HepG2 (cell line): ENCODE measurements around the gene FBXL20. TPM values are rescaled to one million over a fixed set of nuclear protein-coding genes. Genes with fewer than 3 reads are reported as not detected.

Source experiments
- ATAC-seq: fragments of 200-7000 bp; cut with Tn5 transposase; 3 replicates; pipeline ENCODE4 v1.9.1; 2020; ENCODE audit warnings: mild to moderate bottlenecking, moderate library complexity
- BruUV-seq: library from RNA; stranded (reverse); fragments of 400-500 nt; replicated peaks from 2 replicates; lab custom pipeline; 2021; lab: Mats Ljungman, UMichigan
- CTCF ChIA-PET: fragments of 300-600 bp; formaldehyde crosslinking; extraction: SDS; loops from one replicate; lab custom pipeline; 2021; ENCODE audit warnings: low total read pairs, inconsistent platforms, low intra/inter-chr PET ratio; lab: Yijun Ruan, JAX
- POLR2A ChIA-PET: fragments of 350-600 bp; sonication (Branson Sonifier 250); formaldehyde crosslinking; loops from one replicate; lab custom pipeline; 2020; ENCODE audit warnings: antibody characterized with exemption, inconsistent platforms; lab: Yijun Ruan, JAX
- DNase-seq: peaks from one replicate; pipeline ENCODE4 v3.0.0-alpha.2; 2015; ENCODE audit warnings: low spot score
- FAIRE-seq: peaks from 3 replicates; lab custom pipeline; 2011; peaks lifted over from hg19 to GRCh38; lab: Jason Lieb, UNC
- H2AFZ ChIP-seq: one replicate; pipeline ENCODE4 v1.6.1; 2011; ENCODE audit warnings: low read length, inconsistent platforms
- H3K27ac ChIP-seq: fragments of 300-600 bp; 3 replicates; pipeline ENCODE4 v1.8.0; 2011; ENCODE audit warnings: mixed run types, mild to moderate bottlenecking, mixed read lengths, low read length, inconsistent platforms; ENCODE audit not compliant: insufficient read depth; ENCODE audit errors: extremely low read length
- H3K27me3 ChIP-seq, 2 experiments: fragments of 200-600 bp in 1 of 2; 2 replicates in 1 of 2; 3 replicates in 1 of 2; pipeline versions ENCODE4 v1.6.0 to v1.8.0; 2011; ENCODE audit warnings: low read length in 2 of 2, mild to moderate bottlenecking in 2 of 2, moderate library complexity in 2 of 2, inconsistent platforms in 1 of 2; ENCODE audit not compliant: insufficient read depth in 2 of 2, control insufficient read depth in 1 of 2
- H3K36me3 ChIP-seq, 2 experiments: fragments of 200-600 bp in 1 of 2; replicated peaks in 1 of 2; 2 replicates in 1 of 2; 3 replicates in 1 of 2; pipeline versions ENCODE4 v1.5.1 to v1.8.0; 2011; ENCODE audit warnings: low read length in 2 of 2, inconsistent platforms in 1 of 2; ENCODE audit not compliant: insufficient read depth in 2 of 2, control insufficient read depth in 1 of 2
- H3K4me1 ChIP-seq: 2 replicates; pipeline ENCODE4 v1.5.1; 2012; ENCODE audit warnings: low read length, inconsistent platforms; ENCODE audit not compliant: insufficient read depth
- H3K4me2 ChIP-seq: 2 replicates; pipeline ENCODE4 v1.6.0; 2011; ENCODE audit warnings: low read depth, low read length, inconsistent platforms
- H3K4me3 ChIP-seq, 3 experiments: fragments of 200-600 bp in 1 of 3; sonication (generic), shearing (Covaris generic) in 1 of 3; replicated peaks in 1 of 3; 2 replicates each; pipeline ENCODE4 v1.5.1; 2011 to 2016; ENCODE audit warnings: low read length in 3 of 3, inconsistent platforms in 2 of 3, low read depth in 2 of 3, mild to moderate bottlenecking in 2 of 3, control low read depth in 1 of 3, mixed read lengths in 1 of 3; ENCODE audit not compliant: insufficient read depth in 1 of 3
- H3K79me2 ChIP-seq: one replicate; pipeline ENCODE4 v1.6.1; 2011; ENCODE audit warnings: low read length, inconsistent platforms; ENCODE audit not compliant: insufficient read depth
- H3K9ac ChIP-seq: 2 replicates; pipeline ENCODE4 v1.6.0; 2011; ENCODE audit warnings: mild to moderate bottlenecking, low read depth, low read length, inconsistent platforms; ENCODE audit not compliant: insufficient read depth
- H3K9me3 ChIP-seq: 2 replicates; pipeline ENCODE4 v1.5.1; 2012; ENCODE audit warnings: mild to moderate bottlenecking, low read length
- H4K20me1 ChIP-seq: 2 replicates; pipeline ENCODE4 v1.6.0; 2011; ENCODE audit warnings: inconsistent platforms, mild to moderate bottlenecking, low read length, moderate library complexity; ENCODE audit not compliant: insufficient read depth
- BCL3 ChIP-seq: sonication (generic); formaldehyde crosslinking; IDR thresholded peaks from 2 replicates; pipeline ENCODE4 v1.5.1; 2020; ENCODE audit warnings: mild to moderate bottlenecking, missing genetic modification reagents, moderate library complexity
- DMTF1 ChIP-seq: sonication (generic); formaldehyde crosslinking; IDR thresholded peaks from 2 replicates; pipeline ENCODE4 v1.4.0; 2020; ENCODE audit warnings: mild to moderate bottlenecking, missing genetic modification reagents
- HOXA3 ChIP-seq: sonication (generic); formaldehyde crosslinking; IDR thresholded peaks from 2 replicates; pipeline ENCODE4 v1.5.0; 2020; ENCODE audit warnings: missing genetic modification reagents
- ISL2 ChIP-seq: sonication (generic); formaldehyde crosslinking; IDR thresholded peaks from 2 replicates; pipeline ENCODE4 v1.5.0; 2020; ENCODE audit warnings: missing genetic modification reagents
- KDM5B ChIP-seq: sonication (generic); formaldehyde crosslinking; IDR thresholded peaks from 2 replicates; pipeline ENCODE4 v1.4.0; 2020; ENCODE audit warnings: missing genetic modification reagents, mild to moderate bottlenecking, borderline replicate concordance
- LRRFIP1 ChIP-seq: sonication (generic); formaldehyde crosslinking; conservative IDR thresholded peaks from 2 replicates; pipeline ENCODE4 v1.4.0; 2020; ENCODE audit warnings: missing genetic modification reagents
- RBM22 ChIP-seq: fragments of 200-400 bp; formaldehyde crosslinking; optimal IDR thresholded peaks from 2 replicates; pipeline ENCODE3; 2017; ENCODE audit warnings: mild to moderate bottlenecking, low read length, moderate library complexity
- TCF12 ChIP-seq, 2 experiments: fragments of 450-650 bp in 1 of 2; sonication (generic) in 1 of 2; formaldehyde crosslinking in 1 of 2; IDR thresholded peaks; 2 replicates each; pipeline versions ENCODE4 v1.6.1 to v1.8.0; 2017 to 2022; ENCODE audit warnings: antibody characterized with exemption in 1 of 2, mild to moderate bottlenecking in 1 of 2, missing genetic modification reagents in 1 of 2, moderate library complexity in 1 of 2
- TCF7 ChIP-seq: sonication (generic); IDR thresholded peaks from 2 replicates; pipeline ENCODE4 v1.6.1; 2016; ENCODE audit warnings: antibody characterized with exemption, low read depth
- ZBTB37 ChIP-seq: sonication (generic); formaldehyde crosslinking; IDR thresholded peaks from 2 replicates; pipeline ENCODE4 v1.4.0; 2020; ENCODE audit warnings: mild to moderate bottlenecking, missing genetic modification reagents
- ZNF292 ChIP-seq: sonication (generic); formaldehyde crosslinking; IDR thresholded peaks from 2 replicates; pipeline ENCODE4 v1.8.1; 2022; ENCODE audit warnings: mild to moderate bottlenecking, low read depth, missing genetic modification reagents, borderline replicate concordance
- ZNF614 ChIP-seq: IDR thresholded peaks from 2 replicates; pipeline ENCODE4 v1.6.1; 2018; ENCODE audit warnings: missing biosample characterization, missing genetic modification reagents, inconsistent platforms, borderline replicate concordance
- ZNF737 ChIP-seq: sonication (generic); formaldehyde crosslinking; IDR thresholded peaks from 2 replicates; pipeline ENCODE4 v1.5.0; 2020; ENCODE audit warnings: missing genetic modification reagents, mild to moderate bottlenecking, borderline replicate concordance
- WGBS: methylation state at CpG from one replicate; pipeline ENCODE4 v1.1.6; 2017; ENCODE audit warnings: low lambda C conversion rate; 5-methylcytosine and 5-hydroxymethylcytosine counted together
- in situ Hi-C: cut with HindIII; loops from 2 replicates; pipeline ENCODE4 v1.10.0; 2017; ENCODE audit warnings: low pct_unique_long_range_greater_than_20kb; ENCODE audit not compliant: extremely low pct_ligation_motif_present
- intact Hi-C: fragments of 100-400 bp; cut with micrococcal nuclease; formaldehyde crosslinking; loops from one replicate; pipeline ENCODE4 v1.10.0; 2022; ENCODE audit not compliant: unreplicated experiment
- polyA plus RNA-seq, 8 experiments: library from polyadenylated mRNA; depleted of rRNA in 3 of 8; stranded (reverse) in 7 of 8; unstranded in 1 of 8; fragments of >200 nt; fragmentation: Illumina TruSeq in 4 of 8; extraction: Trizol in 4 of 8; gene quantifications; 2 replicates each; pipeline versions ENCODE4 v1.2.1 to v1.2.3, GENCODE V29; 2011 to 2016; ENCODE audit warnings: low read depth in 4 of 8, missing spikeins in 1 of 8, mixed read lengths in 1 of 8; ENCODE audit not compliant: insufficient read depth in 1 of 8
- total RNA-seq, 5 experiments: library from RNA; depleted of rRNA; stranded (reverse); fragments of >200 nt; fragmentation: Illumina TruSeq; extraction: Trizol; gene quantifications; 2 replicates each; pipeline ENCODE4 v1.2.3, GENCODE V29; 2016; ENCODE audit warnings: low read depth in 1 of 5

Gene FBXL20
- total and polyA plus RNA-seq, 2 of the 13 experiments (the other 11 are each of a cell fraction or from before 2014, with no cell fraction given): 10.2 to 10.3 TPM

- Histone ChIP-seq H3K27me3 (peaks cover 13 to 49% of the 10 kb centered on the region in 2 experiments; a peak in 4 of 5 replicates), H3K27ac (no peak overlapping the region), H2AFZ (no peak overlapping the region), H3K9ac (no peak overlapping the region), H4K20me1 (peaks cover 7% of the 10 kb centered on the region), H3K4me2 (no peak overlapping the region), H3K79me2 (no peaks in the 10 kb centered on the region), H3K36me3 (peaks cover 14 to 20% of the 10 kb centered on the region in 2 experiments), H3K4me3 (no peak overlapping the region), H3K9me3 (no peaks in the 10 kb centered on the region)
- 11% methylated on average over 3 of the region's 7 CpGs for WGBS
- in situ Hi-C loops: no loop called here
- no TSS peak for BruUV-seq
- intact Hi-C loops: no loop called here
- POLR2A ChIA-PET: interaction anchor here (3.0 kb wide), 1 partner anchor 8 kb away, joined by 22 read pairs; the partner anchor contains the start of gene RPL19
- ATAC-seq: peak; percentile 4; the same call in 2 of the 3 replicates
- no peak for FAIRE-seq
- TF ChIP-seq ISL2: no peak
- TF ChIP-seq ZNF292: no peak
- TF ChIP-seq DMTF1 (CRISPR knock-in tag): no peak
- TF ChIP-seq ZNF737: no peak
- TF ChIP-seq TCF7: no peak
- TF ChIP-seq RBM22: no peak
- no peak for TF ChIP-seq HOXA3 (CRISPR knock-in tag)
- no peak for TF ChIP-seq ZNF614
- no peak for TF ChIP-seq LRRFIP1 (CRISPR knock-in tag)
- no peak for TF ChIP-seq ZBTB37 (CRISPR knock-in tag)
- no peak for TF ChIP-seq BCL3 (CRISPR knock-in tag)
- no peak for TF ChIP-seq TCF12 (IDR thresholded peaks at IDR 0.05)
- TF ChIP-seq TCF12 (CRISPR knock-in tag; IDR thresholded peaks at IDR 0.05): no peak
- no peak for TF ChIP-seq KDM5B
- TF ChIP-seq, all 625 proteins: peak for 0
- DNase-seq: no peak
- CTCF ChIA-PET: interaction anchor here (0.9 to 4.3 kb wide), 2 partner anchors 34 to 37 kb away, joined by 3 to 35 read pairs; no protein-coding TSS in a partner anchor
- H3K4me1 ChIP-seq: no peaks in the 10 kb centered on the region
Measured at GRCh38 chr17:39208136-39208535, 193.3 kb downstream of the FBXL20 start.
